ENCODE measurements around the gene PRR13. TPM values are rescaled to one million over a fixed set of nuclear protein-coding genes. Genes with fewer than 3 reads are reported as not detected.

PRR13 gene
- total and polyA plus RNA-seq, 2 donors from 2014 or later = 226 to 889 TPM

- peak overlapping the region in 1 of 2 donors; percentile 20 for H3K27ac ChIP-seq (ENCODE audit: low read depth in 2 of 2, low read length in 2 of 2)
- FAIRE-seq = no peak
These were observed 32.5 kb downstream of the PRR13 start for GRCh38 chr12:53474077-53474476.

DNA sequence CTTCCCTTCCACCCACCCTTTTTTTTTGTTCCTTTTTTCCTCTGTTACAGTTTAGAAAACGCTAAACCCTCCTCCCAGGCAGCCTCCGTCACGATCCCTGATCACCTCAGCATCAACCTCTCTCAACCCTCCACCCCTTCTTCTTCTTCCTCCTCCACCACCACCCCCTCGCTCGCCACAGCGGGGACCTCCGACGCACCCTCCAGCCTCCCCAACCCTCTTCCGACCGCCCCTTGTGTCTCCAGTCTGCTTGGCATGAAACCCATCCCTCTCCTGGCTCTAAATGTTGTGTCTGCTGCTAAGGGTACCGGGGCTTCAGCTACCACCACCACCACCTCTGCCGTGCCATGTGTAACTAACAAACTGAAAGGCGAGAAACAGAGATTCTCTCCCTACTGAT, 33.3 kb downstream of the PRR13 start:
- H3K27me3 ChIP-seq (ENCODE audit: control insufficient read depth, insufficient read depth, low read length) = no peaks in the 10 kb centered on the region
- peak overlapping the region in 1 of 3 donors; percentile 6 for H3K4me3 ChIP-seq (ENCODE audit: low read length in 3 of 3)
- peaks cover 3 to 38% (median 22%) of the 10 kb centered on the region in 3 donors for H3K4me1 ChIP-seq (ENCODE audit: control insufficient read depth in 2 of 3, insufficient read depth in 2 of 3, low read depth in 1 of 3, low read length in 3 of 3)
- FAIRE-seq (no peak), DNase-seq (no peak)
- H3K27ac ChIP-seq (ENCODE audit: low read depth in 2 of 2, low read length in 2 of 2) = peak overlapping the region; percentile 20 to 38
- peaks cover 31 to 79% (median 44%) of the 10 kb centered on the region in 3 donors for H3K36me3 ChIP-seq (ENCODE audit: control insufficient read depth in 2 of 3, insufficient read depth in 3 of 3, low read length in 3 of 3)
- intact Hi-C loops (cut with DNase I) = no loop called here
- H3K9ac ChIP-seq (ENCODE audit: low read length in 3 of 3) = no peak overlapping the region
- TF ChIP-seq, protein P1, sequence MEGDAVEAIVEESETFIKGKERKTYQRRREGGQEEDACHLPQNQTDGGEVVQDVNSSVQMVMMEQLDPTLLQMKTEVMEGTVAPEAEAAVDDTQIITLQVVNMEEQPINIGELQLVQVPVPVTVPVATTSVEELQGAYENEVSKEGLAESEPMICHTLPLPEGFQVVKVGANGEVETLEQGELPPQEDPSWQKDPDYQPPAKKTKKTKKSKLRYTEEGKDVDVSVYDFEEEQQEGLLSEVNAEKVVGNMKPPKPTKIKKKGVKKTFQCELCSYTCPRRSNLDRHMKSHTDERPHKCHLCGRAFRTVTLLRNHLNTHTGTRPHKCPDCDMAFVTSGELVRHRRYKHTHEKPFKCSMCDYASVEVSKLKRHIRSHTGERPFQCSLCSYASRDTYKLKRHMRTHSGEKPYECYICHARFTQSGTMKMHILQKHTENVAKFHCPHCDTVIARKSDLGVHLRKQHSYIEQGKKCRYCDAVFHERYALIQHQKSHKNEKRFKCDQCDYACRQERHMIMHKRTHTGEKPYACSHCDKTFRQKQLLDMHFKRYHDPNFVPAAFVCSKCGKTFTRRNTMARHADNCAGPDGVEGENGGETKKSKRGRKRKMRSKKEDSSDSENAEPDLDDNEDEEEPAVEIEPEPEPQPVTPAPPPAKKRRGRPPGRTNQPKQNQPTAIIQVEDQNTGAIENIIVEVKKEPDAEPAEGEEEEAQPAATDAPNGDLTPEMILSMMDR (IDR thresholded peaks at IDR 0.05; ENCODE audit: borderline replicate concordance, extremely low read depth, insufficient read depth) = no peak
- H3K9me3 ChIP-seq (ENCODE audit: control insufficient read depth in 2 of 3, insufficient read depth in 1 of 3, low read length in 3 of 3) = no peaks in the 10 kb centered on the region

More at GRCh38 chr12:53474077-53474476, 32.5 kb downstream of the PRR13 start:
- TF ChIP-seq, protein P1 (IDR thresholded peaks at IDR 0.05; ENCODE audit: borderline replicate concordance, extremely low read depth, insufficient read depth) = no peak
- Histone ChIP-seq H3K4me3 (ENCODE audit: low read length in 3 of 3) (no peak overlapping the region), H3K9me3 (ENCODE audit: control insufficient read depth in 2 of 3, insufficient read depth in 1 of 3, low read length in 3 of 3) (no peaks in the 10 kb centered on the region), H3K36me3 (ENCODE audit: control insufficient read depth in 2 of 3, insufficient read depth in 3 of 3, low read length in 3 of 3) (peaks cover 31 to 79% (median 42%) of the 10 kb centered on the region in 3 donors), H3K27me3 (ENCODE audit: control insufficient read depth, insufficient read depth, low read length) (no peaks in the 10 kb centered on the region), H3K9ac (ENCODE audit: low read length in 3 of 3) (no peak overlapping the region), H3K4me1 (ENCODE audit: control insufficient read depth in 2 of 3, insufficient read depth in 2 of 3, low read depth in 1 of 3, low read length in 3 of 3) (peaks cover 3 to 38% (median 22%) of the 10 kb centered on the region in 3 donors)
- DNase-seq = no peak
- intact Hi-C loops (cut with DNase I) = no loop called here

- DNase-seq = no peak
- Histone ChIP-seq H3K27ac (ENCODE audit: low read depth in 2 of 2, low read length in 2 of 2) (no peak overlapping the region), H3K27me3 (ENCODE audit: control insufficient read depth, insufficient read depth, low read length) (no peaks in the 10 kb centered on the region), H3K9me3 (ENCODE audit: control insufficient read depth in 2 of 3, insufficient read depth in 1 of 3, low read length in 3 of 3) (no peaks in the 10 kb centered on the region), H3K4me1 (ENCODE audit: control insufficient read depth in 2 of 3, insufficient read depth in 2 of 3, low read depth in 1 of 3, low read length in 3 of 3) (peaks cover 3 to 38% (median 22%) of the 10 kb centered on the region in 3 donors), H3K36me3 (ENCODE audit: control insufficient read depth in 2 of 3, insufficient read depth in 3 of 3, low read length in 3 of 3) (peaks cover 31 to 87% (median 45%) of the 10 kb centered on the region in 3 donors), H3K9ac (ENCODE audit: low read length in 3 of 3) (no peak overlapping the region), H3K4me3 (ENCODE audit: low read length in 3 of 3) (no peak overlapping the region)
- TF ChIP-seq, protein P1 (IDR thresholded peaks at IDR 0.05; ENCODE audit: borderline replicate concordance, extremely low read depth, insufficient read depth) = no peak
- intact Hi-C loops (cut with DNase I) = no loop called here
- FAIRE-seq = no peak
These were observed 35.3 kb downstream of the PRR13 start for GRCh38 chr12:53476769-53477209.

- FAIRE-seq = no peak
- H3K4me1 ChIP-seq (ENCODE audit: control insufficient read depth in 2 of 3, insufficient read depth in 2 of 3, low read depth in 1 of 3, low read length in 3 of 3) = peaks cover 0 to 23% (median 15%) of the 10 kb centered on the region in 3 donors
- H3K4me3 ChIP-seq (ENCODE audit: low read length in 3 of 3) = no peak overlapping the region
- no peak overlapping the region for H3K9ac ChIP-seq (ENCODE audit: low read length in 3 of 3)
- intact Hi-C loops (cut with DNase I) = no loop called here
- no peaks in the 10 kb centered on the region for H3K27me3 ChIP-seq (ENCODE audit: control insufficient read depth, insufficient read depth, low read length)
- peaks cover 20 to 71% (median 39%) of the 10 kb centered on the region in 3 donors for H3K36me3 ChIP-seq (ENCODE audit: control insufficient read depth in 2 of 3, insufficient read depth in 3 of 3, low read length in 3 of 3)
- H3K9me3 ChIP-seq (ENCODE audit: control insufficient read depth in 2 of 3, insufficient read depth in 1 of 3, low read length in 3 of 3) = no peaks in the 10 kb centered on the region
- no peak overlapping the region for H3K27ac ChIP-seq (ENCODE audit: low read depth in 2 of 2, low read length in 2 of 2)
- TF ChIP-seq, protein P1 (IDR thresholded peaks at IDR 0.05; ENCODE audit: borderline replicate concordance, extremely low read depth, insufficient read depth) = no peak
- no peak for DNase-seq
These were observed 37.3 kb downstream of the PRR13 start for GRCh38 chr12:53478865-53479264.

All from kidney (tissue), 14 donors.